ENCODE results near the gene KDM4C. TPM values are rescaled to one million over a fixed set of nuclear protein-coding genes. Genes with fewer than 3 reads are reported as not detected.

KDM4C gene
- total RNA-seq, 1 experiment from 2014 or later: 61.1 TPM

GRCh38 chr9:6855860-6856259, 98.1 kb downstream of the KDM4C start:
- H3K36me3 ChIP-seq (ENCODE audit: insufficient read depth, low read length): no peaks in the 10 kb centered on the region
- no peaks in the 10 kb centered on the region for H3K27me3 ChIP-seq (ENCODE audit: low read length)
- no peak for DNase-seq
- no peak overlapping the region for H3K4me3 ChIP-seq (ENCODE audit: low read length)
- H4K20me1 ChIP-seq (ENCODE audit: insufficient read depth, low read depth, low read length): no peaks in the 10 kb centered on the region
- no peaks in the 10 kb centered on the region for H3K9me2 ChIP-seq (replicated peaks; ENCODE audit: insufficient read depth, low read length)
- peaks cover 44% of the 10 kb centered on the region for H3K79me2 ChIP-seq (ENCODE audit: low read length)
- no peak overlapping the region for H3K4me2 ChIP-seq (ENCODE audit: low read depth, low read length, poor library complexity, severe bottlenecking)
- no peak overlapping the region for H3K27ac ChIP-seq (ENCODE audit: low read length)
- no peaks in the 10 kb centered on the region for H3K9me3 ChIP-seq (ENCODE audit: low read length)
- H3K4me1 ChIP-seq (ENCODE audit: low read length): peaks cover 14% of the 10 kb centered on the region
- H2AFZ ChIP-seq (ENCODE audit: low read length): no peak overlapping the region
- H3K9ac ChIP-seq (ENCODE audit: low read length): no peak overlapping the region

DNA sequence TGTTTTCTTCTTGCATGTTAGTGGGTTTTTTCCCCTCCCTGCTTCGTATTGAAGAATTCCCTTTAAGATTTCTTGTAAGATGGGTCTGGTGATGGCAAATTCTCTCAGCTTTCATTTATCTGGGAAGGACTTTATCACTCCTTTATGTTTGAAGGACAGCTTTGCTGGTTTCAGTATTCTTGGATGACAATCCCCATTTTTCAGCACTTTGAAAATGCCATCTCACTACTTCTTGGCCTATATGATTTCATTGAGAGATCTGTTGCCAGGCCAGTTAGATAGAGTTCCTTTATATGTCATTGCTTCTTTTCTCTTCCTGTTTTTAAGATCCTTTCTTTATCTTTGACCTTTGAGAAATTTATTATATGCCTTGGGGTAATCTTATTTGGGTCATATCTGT, 106.3 kb downstream of the KDM4C start:
- Histone ChIP-seq H4K20me1 (ENCODE audit: insufficient read depth, low read depth, low read length) (no peaks in the 10 kb centered on the region), H3K4me3 (ENCODE audit: low read length) (no peak overlapping the region), H3K4me1 (ENCODE audit: low read length) (peaks cover 18% of the 10 kb centered on the region), H2AFZ (ENCODE audit: low read length) (no peak overlapping the region), H3K9ac (ENCODE audit: low read length) (no peak overlapping the region), H3K27me3 (ENCODE audit: low read length) (no peaks in the 10 kb centered on the region), H3K4me2 (ENCODE audit: low read depth, low read length, poor library complexity, severe bottlenecking) (no peak overlapping the region), H3K27ac (ENCODE audit: low read length) (no peak overlapping the region), H3K36me3 (ENCODE audit: insufficient read depth, low read length) (0 out of 2 replicates have a peak, but pooled peaks cover 3% of the 10 kb centered on the region), H3K9me2 (replicated peaks; ENCODE audit: insufficient read depth, low read length) (no peaks in the 10 kb centered on the region), H3K9me3 (ENCODE audit: low read length) (no peaks in the 10 kb centered on the region; the same call in 1 of the 2 replicates), H3K79me2 (ENCODE audit: low read length) (peaks cover 48% of the 10 kb centered on the region)
- DNase-seq: no peak

DNA sequence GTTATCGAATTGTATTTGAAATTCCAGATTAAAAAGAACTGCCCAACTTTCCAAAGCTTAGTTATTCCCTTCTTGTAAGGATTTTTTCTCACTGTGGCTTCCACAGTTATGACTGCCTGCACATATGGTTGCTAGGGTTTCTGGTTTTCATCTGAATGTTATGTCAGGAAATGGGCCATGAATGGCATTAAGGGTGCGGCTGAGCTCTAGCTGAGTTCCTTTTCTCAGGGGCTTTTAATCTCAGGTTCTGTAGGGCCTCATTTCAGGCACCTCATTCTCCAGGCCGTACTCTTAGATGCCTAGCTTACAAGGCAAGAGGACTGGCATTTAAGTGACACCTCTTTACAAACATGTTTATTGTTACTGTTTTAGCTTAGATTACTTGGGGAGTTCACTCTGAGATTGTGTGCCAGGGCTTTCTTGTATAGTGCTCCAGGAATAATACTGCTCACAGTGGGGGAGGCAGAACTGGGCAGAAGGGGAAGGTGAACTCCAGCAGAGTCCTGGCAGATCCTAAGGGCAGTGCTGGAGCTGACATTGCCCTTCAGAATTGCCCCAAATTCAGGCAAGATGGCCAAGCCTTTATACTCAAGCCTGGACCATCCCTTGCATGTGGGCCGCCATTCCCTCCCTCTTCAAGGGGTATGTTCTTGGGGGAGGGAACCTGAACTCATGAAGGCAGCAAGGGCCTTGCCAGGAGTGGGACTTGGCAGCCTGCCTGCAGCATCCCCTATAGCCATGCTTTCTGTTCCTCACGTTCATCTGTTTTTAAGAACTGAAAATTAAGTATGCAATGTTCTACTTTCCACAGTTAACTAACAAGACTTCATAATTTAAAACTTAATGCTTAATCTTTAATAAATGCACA, 111.5 kb downstream of the KDM4C start:
- H3K27me3 ChIP-seq (ENCODE audit: low read length): no peaks in the 10 kb centered on the region
- H4K20me1 ChIP-seq (ENCODE audit: insufficient read depth, low read depth, low read length): no peaks in the 10 kb centered on the region
- no peak for DNase-seq
- peaks cover 52% of the 10 kb centered on the region for H3K79me2 ChIP-seq (ENCODE audit: low read length)
- H2AFZ ChIP-seq (ENCODE audit: low read length): no peak overlapping the region
- no peaks in the 10 kb centered on the region for H3K36me3 ChIP-seq (ENCODE audit: insufficient read depth, low read length)
- no peak overlapping the region for H3K9ac ChIP-seq (ENCODE audit: low read length)
- no peak overlapping the region for H3K27ac ChIP-seq (ENCODE audit: low read length)
- no peaks in the 10 kb centered on the region for H3K9me2 ChIP-seq (replicated peaks; ENCODE audit: insufficient read depth, low read length)
- no peaks in the 10 kb centered on the region for H3K4me1 ChIP-seq (ENCODE audit: low read length)
- no peaks in the 10 kb centered on the region; the same call in 1 of the 2 replicates for H3K9me3 ChIP-seq (ENCODE audit: low read length)
- H3K4me3 ChIP-seq (ENCODE audit: low read length): no peak overlapping the region
- H3K4me2 ChIP-seq (ENCODE audit: low read depth, low read length, poor library complexity, severe bottlenecking): no peak overlapping the region

DNA sequence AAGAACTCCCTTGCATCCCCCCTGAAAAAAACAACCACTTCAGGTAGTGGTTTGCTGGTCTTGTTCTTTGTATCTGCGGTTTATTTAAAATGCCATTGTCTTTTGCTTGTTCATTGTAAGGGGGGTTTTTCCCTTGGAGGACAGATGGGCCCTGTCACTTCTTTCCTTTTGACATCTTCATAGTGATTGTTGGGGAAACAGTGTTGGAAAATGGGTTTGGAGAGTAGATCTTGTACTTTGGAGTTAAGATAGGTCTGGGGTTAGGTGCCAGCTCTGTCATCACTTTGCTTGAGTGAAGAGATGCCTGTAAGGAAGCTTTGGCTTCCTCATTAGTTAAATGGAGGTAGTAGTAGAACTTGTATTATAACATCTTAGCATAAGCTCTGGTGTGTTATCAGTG, 112.4 kb downstream of the KDM4C start:
- Histone ChIP-seq H3K9me3 (ENCODE audit: low read length) (no peaks in the 10 kb centered on the region), H3K27me3 (ENCODE audit: low read length) (no peaks in the 10 kb centered on the region), H3K4me3 (ENCODE audit: low read length) (no peak overlapping the region), H4K20me1 (ENCODE audit: insufficient read depth, low read depth, low read length) (no peaks in the 10 kb centered on the region), H3K9me2 (replicated peaks; ENCODE audit: insufficient read depth, low read length) (no peaks in the 10 kb centered on the region), H3K36me3 (ENCODE audit: insufficient read depth, low read length) (no peaks in the 10 kb centered on the region), H3K4me2 (ENCODE audit: low read depth, low read length, poor library complexity, severe bottlenecking) (no peak overlapping the region), H3K4me1 (ENCODE audit: low read length) (no peaks in the 10 kb centered on the region), H2AFZ (ENCODE audit: low read length) (no peak overlapping the region), H3K9ac (ENCODE audit: low read length) (no peak overlapping the region), H3K27ac (ENCODE audit: low read length) (no peak overlapping the region), H3K79me2 (ENCODE audit: low read length) (peaks cover 57% of the 10 kb centered on the region)
- no peak for DNase-seq

- Histone ChIP-seq H3K79me2 (ENCODE audit: low read length) (peaks cover 62% of the 10 kb centered on the region), H3K4me2 (ENCODE audit: low read depth, low read length, poor library complexity, severe bottlenecking) (no peak overlapping the region)
These were observed 113.1 kb downstream of the KDM4C start for GRCh38 chr9:6870650-6871477.

DNA sequence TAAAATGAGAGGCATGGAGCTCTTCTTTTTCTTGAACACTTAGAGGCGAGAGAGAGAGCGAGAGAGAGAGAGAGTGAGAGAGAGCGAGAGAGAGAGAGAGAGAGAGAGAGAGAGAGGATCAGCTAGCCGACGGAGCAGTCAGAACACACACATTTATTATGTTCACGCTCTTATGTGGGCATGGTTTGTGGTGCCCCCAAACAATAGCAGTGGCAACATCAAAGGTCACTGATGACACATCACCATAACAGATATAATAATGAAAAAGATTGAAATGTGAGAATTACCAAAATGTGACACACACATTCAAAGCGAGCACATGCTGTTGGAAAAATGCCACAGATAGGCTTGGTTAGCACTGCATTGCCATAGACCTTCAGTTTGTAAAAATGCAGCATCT, 116.1 kb downstream of the KDM4C start:
- no peak for DNase-seq
- Histone ChIP-seq H3K27ac (ENCODE audit: low read length) (no peak overlapping the region), H4K20me1 (ENCODE audit: insufficient read depth, low read depth, low read length) (no peaks in the 10 kb centered on the region), H3K79me2 (ENCODE audit: low read length) (peaks cover 71% of the 10 kb centered on the region), H3K9ac (ENCODE audit: low read length) (no peak overlapping the region), H2AFZ (ENCODE audit: low read length) (no peak overlapping the region), H3K4me1 (ENCODE audit: low read length) (peaks cover 3% of the 10 kb centered on the region), H3K4me3 (ENCODE audit: low read length) (no peak overlapping the region), H3K9me3 (ENCODE audit: low read length) (no peaks in the 10 kb centered on the region), H3K27me3 (ENCODE audit: low read length) (no peaks in the 10 kb centered on the region), H3K9me2 (replicated peaks; ENCODE audit: insufficient read depth, low read length) (no peaks in the 10 kb centered on the region), H3K36me3 (ENCODE audit: insufficient read depth, low read length) (no peaks in the 10 kb centered on the region), H3K4me2 (ENCODE audit: low read depth, low read length, poor library complexity, severe bottlenecking) (no peak overlapping the region)

More at GRCh38 chr9:6870650-6871477, 113.1 kb downstream of the KDM4C start:
- no peaks in the 10 kb centered on the region for H3K27me3 ChIP-seq (ENCODE audit: low read length)
- H3K9me3 ChIP-seq (ENCODE audit: low read length): no peaks in the 10 kb centered on the region
- H3K9me2 ChIP-seq (replicated peaks; ENCODE audit: insufficient read depth, low read length): no peaks in the 10 kb centered on the region
- H3K4me3 ChIP-seq (ENCODE audit: low read length): no peak overlapping the region
- H3K36me3 ChIP-seq (ENCODE audit: insufficient read depth, low read length): no peaks in the 10 kb centered on the region
- H3K27ac ChIP-seq (ENCODE audit: low read length): no peak overlapping the region
- H4K20me1 ChIP-seq (ENCODE audit: insufficient read depth, low read depth, low read length): no peaks in the 10 kb centered on the region
- no peak for DNase-seq
- no peaks in the 10 kb centered on the region for H3K4me1 ChIP-seq (ENCODE audit: low read length)
- no peak overlapping the region for H3K9ac ChIP-seq (ENCODE audit: low read length)
- no peak overlapping the region for H2AFZ ChIP-seq (ENCODE audit: low read length)

GRCh38 chr9:6876195-6876894, 118.6 kb downstream of the KDM4C start:
- Histone ChIP-seq H4K20me1 (ENCODE audit: insufficient read depth, low read depth, low read length) (no peaks in the 10 kb centered on the region), H3K4me3 (ENCODE audit: low read length) (no peak overlapping the region), H3K9me2 (replicated peaks; ENCODE audit: insufficient read depth, low read length) (no peaks in the 10 kb centered on the region), H2AFZ (ENCODE audit: low read length) (no peak overlapping the region), H3K36me3 (ENCODE audit: insufficient read depth, low read length) (no peaks in the 10 kb centered on the region), H3K9me3 (ENCODE audit: low read length) (no peaks in the 10 kb centered on the region), H3K4me1 (ENCODE audit: low read length) (peaks cover 24% of the 10 kb centered on the region), H3K79me2 (ENCODE audit: low read length) (peaks cover 64% of the 10 kb centered on the region), H3K9ac (ENCODE audit: low read length) (no peak overlapping the region), H3K27me3 (ENCODE audit: low read length) (no peaks in the 10 kb centered on the region), H3K27ac (ENCODE audit: low read length) (no peak overlapping the region), H3K4me2 (ENCODE audit: low read depth, low read length, poor library complexity, severe bottlenecking) (no peak overlapping the region)
- DNase-seq: no peak

Measured in Karpas-422 (cell line).